AML-193 (cell line): ENCODE data around the gene RIPOR3.
"Not testable (repeated sequence)": the region's sequence is repeated elsewhere in the genome, so short reads cannot be mapped to it uniquely, and the experiment has no call there.

Source experiments
- DNase-seq, 2 experiments: peaks; one replicate each; lab custom pipeline; 2025; lab: John Stamatoyannopoulos, UW

Gene RIPOR3

GRCh38 chr20:50632701-50633100 lies 58.6 kb downstream of the RIPOR3 start:
- no peak for DNase-seq

GRCh38 chr20:50632236-50632635 lies 59.1 kb downstream of the RIPOR3 start:
- no peak for DNase-seq

DNA sequence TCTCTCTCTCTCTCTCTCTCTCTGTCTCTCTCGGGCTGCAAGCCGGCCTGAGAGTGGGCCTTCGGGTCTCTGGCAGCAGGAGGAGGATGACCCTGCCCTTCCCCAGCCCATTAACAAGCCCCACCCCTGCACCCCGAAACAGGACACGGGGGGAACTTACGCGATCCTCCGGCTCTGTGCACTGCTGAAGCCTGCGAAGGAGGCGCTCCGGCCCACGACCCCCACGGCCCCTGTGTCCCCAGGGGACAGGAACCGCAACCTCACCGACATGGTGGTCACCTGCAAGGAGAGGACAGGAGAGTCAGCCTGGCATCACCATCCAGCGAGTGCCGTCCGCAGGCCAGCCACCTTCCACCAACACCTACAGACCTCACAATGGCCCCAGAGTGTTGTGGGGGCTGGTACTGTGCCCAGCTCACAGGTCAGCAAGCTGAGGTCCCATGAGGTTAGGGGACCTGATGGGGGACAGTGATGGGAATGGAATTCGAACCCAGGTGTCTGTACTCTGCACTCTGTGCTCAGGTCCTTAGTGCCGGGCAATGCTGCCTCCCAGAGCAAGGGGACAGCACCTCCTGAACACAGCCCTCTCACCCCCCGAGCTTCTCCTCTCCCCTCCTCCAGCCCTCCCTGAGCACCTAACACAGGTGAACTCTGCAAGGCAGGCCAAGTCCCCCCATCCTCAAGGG lies 60.6 kb downstream of the RIPOR3 start:
- DNase-seq, result no peak

GRCh38 chr20:50629670-50630045 lies 61.7 kb downstream of the RIPOR3 start:
- DNase-seq, result no peak

DNA sequence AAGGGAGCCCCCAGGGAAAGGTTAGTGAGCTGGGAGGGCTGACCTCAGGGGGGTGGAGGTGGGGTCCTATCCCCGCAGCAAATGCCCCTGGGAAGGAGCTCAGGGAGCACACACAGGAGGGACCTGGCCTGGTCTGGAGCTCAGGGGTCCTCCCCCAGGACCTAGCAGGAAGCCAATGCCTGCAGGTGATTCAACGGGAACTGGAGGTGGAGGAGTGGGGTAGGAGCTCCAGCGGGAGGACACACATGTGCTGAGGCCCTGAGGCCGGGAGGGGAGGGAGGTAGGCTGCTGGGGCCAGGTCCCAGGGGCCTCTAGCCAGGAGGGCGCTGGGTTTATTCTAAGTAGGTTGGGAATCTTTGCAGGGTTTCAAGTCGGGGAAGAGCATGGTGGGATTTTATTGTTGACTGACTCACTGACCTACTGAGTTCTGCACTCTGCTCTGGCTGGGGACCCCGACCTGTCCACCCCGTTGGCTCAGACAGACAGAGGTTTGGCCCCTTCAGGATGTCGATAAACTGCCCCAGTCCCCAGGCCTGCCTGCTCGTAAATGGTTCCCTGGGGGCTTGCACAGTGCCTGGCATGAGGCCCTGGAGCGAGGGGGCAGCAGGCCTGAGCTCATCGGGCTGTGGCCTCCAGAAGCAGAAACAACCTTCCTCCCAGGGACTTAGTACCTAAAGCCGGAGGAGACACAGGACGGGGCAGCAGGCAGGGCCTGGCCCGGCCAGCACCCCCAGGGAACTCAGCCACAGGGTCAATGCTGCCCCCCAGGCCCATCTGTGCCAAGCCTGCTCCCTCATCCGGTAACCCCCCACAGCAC lies 62.3 kb downstream of the RIPOR3 start:
- DNase-seq, result no peak

GRCh38 chr20:50628332-50628731 lies 63.0 kb downstream of the RIPOR3 start:
- DNase-seq, result no peak

DNA sequence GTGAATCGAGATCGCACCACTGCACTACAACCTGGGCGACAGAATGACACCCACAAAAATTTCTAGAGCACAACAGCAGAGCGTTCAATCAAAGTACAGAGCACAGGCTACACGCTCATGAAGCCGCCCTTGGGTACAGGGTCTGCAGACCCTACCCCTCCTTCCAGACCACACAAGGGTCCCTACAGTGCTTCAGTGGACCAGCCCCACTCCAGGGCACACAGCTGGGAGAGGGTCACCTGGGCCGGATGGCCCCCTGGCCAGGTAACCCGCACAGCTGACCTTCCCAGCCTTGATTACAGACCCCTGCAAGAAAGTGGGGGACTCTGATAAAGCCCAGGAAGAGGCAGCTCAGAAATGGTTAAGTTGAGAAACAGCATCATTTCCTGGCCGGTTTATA lies 63.6 kb downstream of the RIPOR3 start:
- no peak for DNase-seq

- no peak for DNase-seq
Observed at GRCh38 chr20:50625986-50626677, 65.2 kb downstream of the RIPOR3 start.

DNA sequence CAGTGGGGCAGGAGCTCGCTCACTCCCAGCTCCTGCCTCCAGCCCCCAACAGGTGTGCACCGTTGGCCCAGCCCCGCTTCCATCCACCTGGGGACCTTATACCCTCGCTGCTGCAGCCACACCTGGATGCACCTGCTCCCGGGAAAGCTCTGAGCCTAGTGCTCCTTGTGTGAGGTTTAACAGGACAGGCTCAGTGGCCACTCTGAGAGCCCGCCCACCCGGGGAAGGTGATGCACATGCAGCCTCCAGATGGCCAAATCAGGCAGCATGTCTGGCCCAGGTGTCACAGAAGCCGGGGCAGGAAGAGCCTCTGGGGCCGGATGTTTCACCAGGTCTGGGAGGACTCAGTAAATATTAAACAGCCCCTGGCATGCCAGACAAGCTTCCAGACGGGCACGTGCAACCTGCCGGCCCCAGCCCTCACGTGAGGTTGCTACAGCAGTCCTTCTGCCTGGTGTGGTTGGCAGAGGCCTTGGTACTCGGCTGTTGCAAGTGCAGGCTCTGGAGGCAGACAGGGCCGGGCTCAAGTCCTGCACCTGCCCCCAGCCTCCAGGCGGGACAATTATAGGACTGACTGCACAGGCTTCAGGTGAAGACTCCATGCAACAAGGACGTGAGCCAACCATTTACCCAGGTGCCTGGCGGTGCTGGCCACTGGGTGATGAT lies 66.9 kb downstream of the RIPOR3 start:
- DNase-seq, result no peak

GRCh38 chr20:50621068-50621665 lies 70.2 kb downstream of the RIPOR3 start:
- no peak for DNase-seq

DNA sequence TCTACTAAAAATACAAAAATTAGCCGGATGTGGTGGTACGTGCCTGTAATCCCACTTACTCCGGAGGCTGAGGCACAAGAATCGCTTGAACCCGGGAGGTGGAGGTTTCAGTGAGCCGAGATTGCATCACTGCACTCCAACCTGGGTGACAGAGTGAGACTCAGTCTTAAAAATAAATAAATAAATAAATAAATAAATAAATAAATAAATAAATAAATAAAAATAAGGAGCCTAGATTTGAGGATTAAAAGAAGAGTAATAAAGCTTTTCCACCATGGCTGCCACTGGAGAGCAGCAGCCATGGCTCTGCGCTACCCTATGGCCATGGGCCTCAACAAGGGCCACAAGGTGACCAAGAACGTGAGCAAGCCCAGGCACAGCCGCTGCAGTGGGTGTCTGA lies 70.9 kb downstream of the RIPOR3 start:
- DNase-seq, result not testable (repeated sequence)

- DNase-seq, result no peak
Observed at GRCh38 chr20:50618537-50618936, 72.8 kb downstream of the RIPOR3 start.

DNA sequence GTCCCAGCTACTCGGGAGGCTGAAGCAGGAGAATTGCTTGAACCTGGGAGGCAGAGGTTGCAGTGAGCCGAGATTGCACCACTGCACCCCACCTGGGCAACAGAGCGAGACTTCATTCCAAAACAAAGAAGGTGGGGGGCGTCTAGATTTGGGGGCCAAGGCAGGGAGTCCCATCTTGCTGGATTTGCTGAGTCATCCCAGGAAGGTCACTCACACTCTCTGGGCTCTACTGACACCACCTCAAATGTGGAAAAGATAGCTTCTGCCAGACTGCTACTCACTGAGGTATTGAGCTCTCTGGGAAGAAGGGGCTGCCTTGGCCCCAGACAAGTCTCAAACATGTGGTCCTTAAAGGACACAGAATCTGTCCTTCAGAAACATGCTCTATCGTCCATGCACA lies 74.3 kb downstream of the RIPOR3 start:
- no peak for DNase-seq

GRCh38 chr20:50615407-50615806 lies 75.9 kb downstream of the RIPOR3 start:
- DNase-seq, result no peak

DNA sequence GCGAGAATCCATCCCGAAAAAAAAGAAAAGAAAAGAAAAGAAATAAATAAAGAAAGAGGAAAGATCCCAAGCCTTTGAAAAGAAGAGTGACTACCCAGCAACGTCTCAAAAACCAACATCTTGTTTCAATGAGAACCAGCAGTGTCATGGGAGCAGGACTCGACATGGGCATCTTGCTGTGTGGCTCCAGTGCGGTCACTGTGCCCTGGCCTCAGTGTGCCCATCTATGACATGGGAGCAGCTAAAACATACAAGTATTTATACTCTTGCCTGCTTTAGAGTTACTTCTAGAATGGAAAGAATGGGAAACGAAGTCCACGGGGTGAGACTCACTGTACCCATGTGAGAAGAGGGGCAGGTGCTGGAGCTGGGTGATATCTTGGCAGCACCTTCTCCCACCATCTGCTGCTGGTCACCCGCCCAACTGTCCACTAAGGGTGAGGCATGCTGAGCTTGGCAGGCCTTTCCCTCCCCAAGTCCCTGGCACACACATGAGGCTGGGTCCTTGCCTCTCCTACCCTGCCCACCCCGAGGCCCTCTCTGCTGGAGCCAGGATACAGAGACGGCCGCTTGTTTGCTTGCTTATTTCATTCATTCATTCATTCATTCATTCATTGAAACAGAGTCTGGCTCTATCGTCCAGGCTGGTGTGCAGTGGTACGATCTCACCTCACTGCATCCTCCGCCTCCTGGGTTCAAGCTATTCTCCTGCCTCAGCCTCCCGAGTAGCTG lies 77.7 kb downstream of the RIPOR3 start:
- DNase-seq, result no peak

GRCh38 chr20:50611128-50611810 lies 80.1 kb downstream of the RIPOR3 start:
- DNase-seq, result no peak

GRCh38 chr20:50610212-50610718 lies 81.1 kb downstream of the RIPOR3 start:
- no peak for DNase-seq

- no peak for DNase-seq
Observed at GRCh38 chr20:50609438-50609989, 81.8 kb downstream of the RIPOR3 start.

DNA sequence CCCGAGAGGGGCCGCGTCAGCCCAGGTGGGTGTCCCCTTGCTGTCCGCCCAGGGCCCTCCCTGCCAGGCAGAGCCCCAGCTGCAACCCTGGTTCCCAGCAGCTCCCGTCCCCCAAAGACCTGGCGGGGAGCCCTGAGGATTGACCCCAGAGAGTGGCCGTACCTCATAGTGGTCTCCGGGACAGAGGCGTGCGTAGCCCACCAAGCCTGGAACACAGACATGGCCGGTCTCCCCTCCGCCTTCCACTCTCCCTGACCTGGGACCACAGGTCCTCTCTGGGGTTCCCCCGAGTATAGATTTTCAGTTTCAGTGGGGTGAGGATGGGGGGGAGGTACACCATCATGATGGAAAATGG lies 82.6 kb downstream of the RIPOR3 start:
- DNase-seq, result no peak
